CD4-positive, CD25-positive, alpha-beta regulatory T cell (primary cell): ENCODE data around the gene GALNT18. TPM values are rescaled to one million over a fixed set of nuclear protein-coding genes. Genes with fewer than 3 reads are reported as not detected.

ENCODE experiments used
- ATAC-seq, 2 donors: fragments of 150-1000 bp; cut with Tn5 transposase; one replicate each; pipeline ENCODE4 v1.10.0; 2021; ENCODE audit warnings: low read depth in 2 of 2, moderate number of reproducible peaks in 2 of 2, moderate library complexity in 1 of 2
- DNase-seq, 3 donors: peaks; one replicate each; pipeline versions ENCODE4 v3.0.0 to v3.0.0-alpha.2; 2012 to 2022; ENCODE audit warnings: mixed read lengths in 1 of 3
- H3K27ac ChIP-seq: one replicate; pipeline ENCODE4 v1.7.0; 2013; ENCODE audit warnings: mild to moderate bottlenecking, low read length; ENCODE audit not compliant: insufficient read depth, poor library complexity, severe bottlenecking
- H3K27me3 ChIP-seq: one replicate; pipeline ENCODE4 v1.7.0; 2013; ENCODE audit warnings: low read length; ENCODE audit not compliant: control insufficient read depth, insufficient read depth
- H3K36me3 ChIP-seq: one replicate; pipeline ENCODE4 v1.7.0; 2013; ENCODE audit warnings: mild to moderate bottlenecking, low read length, moderate library complexity; ENCODE audit not compliant: control insufficient read depth, insufficient read depth
- H3K4me1 ChIP-seq: 2 replicates; pipeline ENCODE4 v1.7.0; 2013; ENCODE audit warnings: mild to moderate bottlenecking, low read length; ENCODE audit not compliant: insufficient read depth, control insufficient read depth, poor library complexity, severe bottlenecking
- H3K4me3 ChIP-seq: one replicate; pipeline ENCODE4 v1.7.0; 2013; ENCODE audit warnings: low read depth, mild to moderate bottlenecking, low read length, moderate library complexity
- H3K9me3 ChIP-seq, 2 experiments: 1 replicate in 1 of 2; 2 replicates in 1 of 2; pipeline ENCODE4 v1.7.0; 2013; ENCODE audit warnings: low read length in 2 of 2, mild to moderate bottlenecking in 1 of 2, moderate library complexity in 1 of 2; ENCODE audit not compliant: control insufficient read depth in 2 of 2
- H3K27ac Mint-ChIP-seq, 3 donors: one replicate each; pipeline ENCODE4 v1.8.0; 2020 to 2022; ENCODE audit warnings: mild to moderate bottlenecking in 3 of 3, mixed read lengths in 3 of 3, moderate library complexity in 2 of 3
- H3K27me3 Mint-ChIP-seq: one replicate; pipeline ENCODE4 v1.8.0; 2022; ENCODE audit warnings: mild to moderate bottlenecking, mixed read lengths
- H3K36me3 Mint-ChIP-seq: one replicate; pipeline ENCODE4 v1.8.0; 2020; ENCODE audit warnings: mixed read lengths
- H3K4me1 Mint-ChIP-seq, 4 donors: one replicate each; pipeline ENCODE4 v1.8.0; 2020 to 2022; ENCODE audit warnings: mixed read lengths in 4 of 4, mild to moderate bottlenecking in 1 of 4
- H3K4me3 Mint-ChIP-seq, 4 donors: one replicate each; pipeline ENCODE4 v1.8.0; 2020 to 2022; ENCODE audit warnings: mild to moderate bottlenecking in 4 of 4, mixed read lengths in 4 of 4, moderate library complexity in 3 of 4
- H3K9me3 Mint-ChIP-seq, 7 donors: one replicate each; pipeline ENCODE4 v1.8.0; 2020 to 2022; ENCODE audit warnings: mixed read lengths in 7 of 7, mild to moderate bottlenecking in 3 of 7, moderate library complexity in 2 of 7
- polyA plus RNA-seq, 4 donors: library from polyadenylated mRNA; unstranded; fragments of 300-500 nt; fragmentation: Illumina TruSeq; gene quantifications; one replicate each; pipeline ENCODE4 v1.2.3, GENCODE V29; 2021
- total RNA-seq: library from RNA; stranded (reverse); gene quantifications from one replicate; pipeline ENCODE4 v1.2.3, GENCODE V29; 2022

GALNT18 gene
- total and polyA plus RNA-seq, 5 donors from 2014 or later: 0.10 TPM; not detected in 4

DNA sequence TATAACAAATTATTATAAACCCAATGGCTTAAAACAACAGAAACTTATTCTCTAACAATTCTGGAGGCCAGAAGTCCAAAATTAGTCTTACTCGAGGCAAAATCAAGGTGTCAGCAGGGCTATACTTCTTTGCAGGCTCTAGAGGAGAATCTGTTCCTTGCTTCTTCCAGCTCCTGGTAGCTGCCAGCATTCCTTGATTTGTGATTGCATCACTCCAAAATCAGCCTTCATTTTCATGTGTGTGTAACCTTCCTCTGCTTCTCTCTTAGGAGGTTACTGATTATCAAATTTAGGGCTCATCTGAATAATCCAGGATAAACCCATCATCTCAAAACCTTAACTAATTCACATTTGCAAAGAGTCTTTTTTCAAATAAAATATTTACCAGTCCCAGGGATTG, 23.6 kb downstream of the GALNT18 start:
- no peaks in the 10 kb centered on the region for H3K9me3 ChIP-seq
- H3K9me3 Mint-ChIP-seq: peaks cover 0 to 5% (median 2%) of the 10 kb centered on the region in 7 donors
- H3K27me3 Mint-ChIP-seq: peaks cover 14% of the 10 kb centered on the region
- H3K4me1 ChIP-seq: no peaks in the 10 kb centered on the region
- DNase-seq (no peak), ATAC-seq (no peak)
- H3K4me1 Mint-ChIP-seq: no peaks in the 10 kb centered on the region
- no peaks in the 10 kb centered on the region for H3K36me3 ChIP-seq
- no peak overlapping the region for H3K4me3 Mint-ChIP-seq
- H3K27me3 ChIP-seq: peaks cover 2% of the 10 kb centered on the region
- no peaks in the 10 kb centered on the region for H3K36me3 Mint-ChIP-seq
- no peak overlapping the region for H3K4me3 ChIP-seq
- H3K27ac ChIP-seq: no peak overlapping the region
- H3K27ac Mint-ChIP-seq: no peak overlapping the region

DNA sequence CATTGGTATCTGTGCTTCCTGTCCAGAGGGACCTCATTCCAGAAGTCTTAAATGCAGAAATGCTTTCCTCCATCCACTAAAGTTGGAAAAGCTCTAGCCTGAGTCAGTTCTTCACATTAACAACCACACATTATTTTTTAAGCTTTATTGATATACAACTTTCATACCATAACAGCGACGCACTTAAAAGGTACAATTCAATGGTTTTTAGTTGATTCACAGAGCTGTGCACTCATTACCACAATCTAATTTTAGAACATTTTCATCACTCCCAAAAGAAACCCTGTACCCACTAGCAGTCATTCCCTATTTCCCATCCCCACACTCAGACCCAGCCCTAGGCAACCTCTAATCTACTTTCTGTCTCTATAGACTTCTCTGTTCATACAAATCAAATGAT, 27.6 kb downstream of the GALNT18 start:
- H3K4me3 Mint-ChIP-seq: no peak overlapping the region
- H3K9me3 ChIP-seq: no peaks in the 10 kb centered on the region
- H3K27ac Mint-ChIP-seq: no peak overlapping the region
- ATAC-seq: no peak
- H3K27ac ChIP-seq: no peak overlapping the region
- no peaks in the 10 kb centered on the region for H3K36me3 ChIP-seq
- no peaks in the 10 kb centered on the region for H3K27me3 ChIP-seq
- DNase-seq: no peak
- H3K4me3 ChIP-seq: no peak overlapping the region
- no peaks in the 10 kb centered on the region for H3K36me3 Mint-ChIP-seq
- no peaks in the 10 kb centered on the region for H3K4me1 ChIP-seq
- peaks cover 6% of the 10 kb centered on the region for H3K27me3 Mint-ChIP-seq
- H3K9me3 Mint-ChIP-seq: peaks cover 0 to 2% (median 0%) of the 10 kb centered on the region in 7 donors
- H3K4me1 Mint-ChIP-seq: no peaks in the 10 kb centered on the region

DNA sequence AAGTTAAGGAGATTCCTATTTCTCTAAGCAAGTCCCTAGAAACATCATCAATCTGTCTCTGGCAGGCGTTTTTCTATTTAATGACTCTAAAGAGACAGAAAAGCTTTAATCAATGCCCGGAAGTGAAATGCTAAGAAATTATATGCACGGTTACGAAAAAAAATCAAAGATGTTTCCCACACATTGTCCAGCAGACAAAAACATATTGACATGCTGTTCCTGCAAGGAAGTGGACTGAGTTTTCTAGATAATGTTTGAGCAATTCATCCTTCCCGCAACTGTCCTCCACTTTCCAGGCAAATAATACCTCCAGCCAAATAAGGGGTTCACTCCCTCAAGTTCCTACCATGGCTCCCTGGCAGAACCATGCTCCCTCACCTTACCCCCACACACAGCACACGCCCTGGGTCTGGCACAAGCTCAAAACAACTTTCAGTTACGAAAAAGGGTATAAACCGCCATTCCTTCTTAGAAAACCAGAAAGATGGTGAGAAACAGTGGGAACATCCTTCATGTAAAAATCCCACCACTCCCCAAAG, 29.6 kb downstream of the GALNT18 start:
- H3K27ac Mint-ChIP-seq: no peak overlapping the region
- Histone ChIP-seq H3K4me3 (no peak overlapping the region), H3K9me3 (no peaks in the 10 kb centered on the region), H3K27ac (no peak overlapping the region), H3K36me3 (no peaks in the 10 kb centered on the region), H3K4me1 (no peaks in the 10 kb centered on the region), H3K27me3 (no peaks in the 10 kb centered on the region)
- no peak overlapping the region for H3K4me3 Mint-ChIP-seq
- peaks cover 0 to 2% (median 0%) of the 10 kb centered on the region in 7 donors for H3K9me3 Mint-ChIP-seq
- peaks cover 6% of the 10 kb centered on the region for H3K27me3 Mint-ChIP-seq
- DNase-seq: no peak
- H3K4me1 Mint-ChIP-seq: no peaks in the 10 kb centered on the region
- ATAC-seq: no peak
- no peaks in the 10 kb centered on the region for H3K36me3 Mint-ChIP-seq

DNA sequence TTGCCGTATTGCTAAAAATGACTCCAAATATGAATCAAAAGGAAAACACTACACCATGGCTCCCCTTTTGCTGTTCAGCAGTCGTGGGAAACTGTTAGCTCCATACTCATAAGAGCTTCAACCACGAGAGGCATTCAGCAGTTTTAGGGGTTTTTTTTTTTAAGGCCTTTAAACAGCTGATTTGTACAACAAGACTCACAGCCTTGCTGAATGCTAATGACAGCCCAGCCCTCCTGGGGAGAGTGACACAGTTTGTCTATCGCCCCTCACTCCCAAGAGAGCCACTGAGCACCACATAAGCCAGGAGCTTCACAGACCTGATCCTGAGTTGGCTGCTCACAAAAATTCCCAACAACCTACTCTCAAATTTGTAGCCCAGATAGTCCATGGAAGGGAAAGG, 32.4 kb downstream of the GALNT18 start:
- H3K27ac Mint-ChIP-seq: no peak overlapping the region
- no peak for ATAC-seq

DNA sequence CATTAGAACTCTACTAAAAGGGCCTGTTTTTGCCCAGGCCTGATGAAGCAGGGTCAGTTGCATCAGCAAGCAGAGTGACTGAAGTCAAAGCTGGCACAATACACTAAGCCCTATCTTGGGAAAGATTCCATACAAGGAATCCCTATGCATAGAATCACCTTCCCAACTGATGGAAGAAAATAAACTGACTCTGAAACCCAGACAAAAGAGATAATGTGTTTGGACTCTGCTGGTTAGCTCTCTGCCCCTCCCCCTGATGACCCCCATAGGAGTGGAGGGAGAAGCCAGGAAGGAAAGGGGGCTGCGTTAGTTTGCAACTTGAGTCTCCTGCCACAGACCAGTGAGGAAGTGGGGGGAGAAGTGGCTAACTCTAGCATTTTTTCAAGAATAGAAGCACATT, 32.9 kb downstream of the GALNT18 start:
- Histone ChIP-seq H3K27ac (no peak overlapping the region), H3K4me1 (no peaks in the 10 kb centered on the region), H3K36me3 (no peaks in the 10 kb centered on the region), H3K27me3 (no peaks in the 10 kb centered on the region), H3K9me3 (no peaks in the 10 kb centered on the region), H3K4me3 (no peak overlapping the region)
- no peaks in the 10 kb centered on the region for H3K27me3 Mint-ChIP-seq
- ATAC-seq (no peak), DNase-seq (no peak)
- H3K36me3 Mint-ChIP-seq: no peaks in the 10 kb centered on the region
- H3K4me3 Mint-ChIP-seq: no peak overlapping the region
- no peaks in the 10 kb centered on the region for H3K4me1 Mint-ChIP-seq
- H3K27ac Mint-ChIP-seq: no peak overlapping the region
- peaks cover 0 to 1% (median 0%) of the 10 kb centered on the region in 7 donors for H3K9me3 Mint-ChIP-seq

More for the DNA sequence above, 32.4 kb downstream of the GALNT18 start:
- Mint-ChIP-seq H3K9me3 (peaks cover 0 to 1% (median 0%) of the 10 kb centered on the region in 7 donors), H3K4me1 (no peaks in the 10 kb centered on the region), H3K27me3 (peaks cover 5% of the 10 kb centered on the region), H3K4me3 (no peak overlapping the region), H3K36me3 (no peaks in the 10 kb centered on the region)
- Histone ChIP-seq H3K27me3 (no peaks in the 10 kb centered on the region), H3K4me1 (no peaks in the 10 kb centered on the region), H3K4me3 (no peak overlapping the region), H3K36me3 (no peaks in the 10 kb centered on the region), H3K9me3 (no peaks in the 10 kb centered on the region), H3K27ac (no peak overlapping the region)
- no peak for DNase-seq

DNA sequence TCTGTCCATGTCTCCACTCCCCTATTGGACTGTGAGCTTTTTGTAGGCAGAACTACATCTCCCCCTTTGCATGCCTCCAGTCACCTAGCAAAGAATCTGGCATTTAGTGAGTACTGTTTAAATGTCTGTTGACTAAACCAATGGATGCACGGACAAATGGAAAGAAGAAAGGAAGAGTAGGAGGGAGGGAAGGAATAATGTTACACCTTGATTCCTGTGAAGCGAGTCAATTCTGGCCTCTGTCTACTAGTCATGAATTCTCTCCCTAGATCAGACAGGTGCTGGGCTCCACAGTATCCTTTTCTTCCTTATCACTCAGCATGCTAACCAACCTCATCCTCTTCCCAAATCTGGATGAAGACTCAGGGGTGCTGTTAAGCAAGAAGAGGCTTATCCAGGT, 33.6 kb downstream of the GALNT18 start:
- no peaks in the 10 kb centered on the region for H3K4me1 ChIP-seq
- Mint-ChIP-seq H3K27me3 (no peaks in the 10 kb centered on the region), H3K4me1 (no peaks in the 10 kb centered on the region), H3K27ac (no peak overlapping the region), H3K36me3 (no peaks in the 10 kb centered on the region), H3K9me3 (peaks cover 0 to 1% (median 0%) of the 10 kb centered on the region in 7 donors), H3K4me3 (no peak overlapping the region)
- ATAC-seq (no peak), DNase-seq (no peak)
- H3K4me3 ChIP-seq: no peak overlapping the region
- H3K27ac ChIP-seq: no peak overlapping the region
- H3K27me3 ChIP-seq: no peaks in the 10 kb centered on the region
- no peaks in the 10 kb centered on the region for H3K36me3 ChIP-seq
- no peaks in the 10 kb centered on the region for H3K9me3 ChIP-seq

DNA sequence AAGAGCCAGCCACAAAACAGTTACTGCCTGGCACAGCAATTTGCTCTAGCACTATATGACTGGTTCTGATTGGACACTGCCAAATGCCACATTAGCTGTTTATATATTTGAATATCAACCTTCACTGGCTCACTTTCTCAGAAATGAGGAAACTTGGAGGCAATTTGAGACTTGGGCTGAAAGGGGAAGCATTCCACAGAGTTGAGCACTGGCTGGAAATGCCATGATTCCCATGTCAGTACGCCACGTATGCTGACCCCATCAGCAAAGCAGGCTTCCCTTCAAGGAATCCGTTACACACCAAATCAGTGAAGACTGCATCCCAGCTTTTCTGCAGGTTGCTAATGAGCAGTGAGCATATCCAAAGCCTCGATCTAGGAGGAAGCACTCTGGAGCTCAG, 34.7 kb downstream of the GALNT18 start:
- peaks cover 0 to 1% (median 0%) of the 10 kb centered on the region in 7 donors for H3K9me3 Mint-ChIP-seq
- Histone ChIP-seq H3K4me3 (no peak overlapping the region), H3K27ac (no peak overlapping the region), H3K9me3 (no peaks in the 10 kb centered on the region), H3K36me3 (no peaks in the 10 kb centered on the region), H3K4me1 (no peaks in the 10 kb centered on the region), H3K27me3 (no peaks in the 10 kb centered on the region)
- no peak overlapping the region for H3K4me3 Mint-ChIP-seq
- H3K4me1 Mint-ChIP-seq: no peaks in the 10 kb centered on the region
- DNase-seq: no peak
- peaks cover 7% of the 10 kb centered on the region for H3K27me3 Mint-ChIP-seq
- H3K36me3 Mint-ChIP-seq: no peaks in the 10 kb centered on the region
- H3K27ac Mint-ChIP-seq: no peak overlapping the region
- ATAC-seq: no peak

DNA sequence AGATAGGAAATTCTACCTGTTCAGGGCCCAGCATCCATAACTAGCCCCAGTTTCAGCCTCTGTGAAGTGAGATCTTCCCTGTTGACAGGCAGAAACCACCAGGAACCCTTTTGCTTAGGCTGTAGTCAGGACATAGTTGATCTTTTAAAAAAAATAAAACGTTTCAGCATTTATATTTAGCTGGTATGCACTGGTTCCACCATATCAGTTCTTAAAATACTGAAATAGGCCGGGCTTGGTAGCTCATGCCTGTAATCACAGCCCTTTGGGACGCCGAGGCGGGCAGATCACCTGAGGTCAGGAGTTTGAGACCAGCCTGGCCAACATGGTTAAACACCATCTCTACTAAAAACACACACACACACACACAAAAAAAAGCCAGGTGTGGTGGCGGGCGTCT, 35.3 kb downstream of the GALNT18 start:
- no peaks in the 10 kb centered on the region for H3K36me3 ChIP-seq
- no peak overlapping the region for H3K27ac ChIP-seq
- Mint-ChIP-seq H3K27me3 (peaks cover 12% of the 10 kb centered on the region), H3K9me3 (peaks cover 0 to 1% (median 0%) of the 10 kb centered on the region in 7 donors), H3K4me3 (no peak overlapping the region), H3K4me1 (no peaks in the 10 kb centered on the region), H3K27ac (no peak overlapping the region), H3K36me3 (no peaks in the 10 kb centered on the region)
- H3K4me1 ChIP-seq: no peaks in the 10 kb centered on the region
- no peak for DNase-seq
- no peak for ATAC-seq
- H3K27me3 ChIP-seq: no peaks in the 10 kb centered on the region
- no peaks in the 10 kb centered on the region for H3K9me3 ChIP-seq
- H3K4me3 ChIP-seq: no peak overlapping the region
